ENCODE results near the gene SCAF4.

DNA sequence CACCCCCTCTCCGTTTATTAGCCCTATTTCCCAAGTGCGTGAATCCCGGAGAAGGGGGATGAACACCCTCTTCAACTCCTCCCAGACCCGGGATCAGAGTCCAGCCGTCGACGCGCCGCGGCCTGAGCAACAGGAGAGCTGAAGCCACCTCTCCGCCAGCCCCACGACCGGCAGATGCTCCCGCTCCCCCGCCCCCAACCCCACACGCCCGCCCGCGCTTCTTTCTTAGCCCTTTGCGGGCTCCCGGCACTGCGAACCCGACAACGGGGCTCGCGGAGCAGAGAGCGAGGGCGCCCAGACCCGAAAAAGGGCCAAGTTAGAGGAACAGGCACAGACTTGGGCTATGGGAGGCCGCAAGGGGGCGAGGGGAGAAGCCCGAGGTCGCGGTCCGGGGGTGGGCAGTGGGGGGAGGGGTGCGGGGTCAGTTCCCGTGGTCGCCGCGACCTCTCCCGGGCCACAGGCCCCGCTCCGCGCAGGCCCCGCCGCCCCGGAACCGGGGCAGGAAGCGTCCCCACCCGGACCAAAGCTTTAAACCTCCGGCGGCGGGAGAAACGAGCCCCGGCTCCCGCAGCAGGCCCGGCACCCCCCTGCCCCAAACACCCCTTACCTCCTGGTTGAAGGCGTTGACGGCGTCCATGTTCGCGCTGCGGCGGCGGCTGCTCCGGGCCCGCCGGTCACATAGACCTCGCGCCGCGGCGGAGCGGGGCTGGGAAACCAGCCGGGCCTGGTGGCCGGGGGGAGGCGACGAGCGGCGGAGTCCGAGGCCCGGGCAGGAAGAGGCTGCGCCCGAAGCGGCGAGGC, 662 bp downstream of the SCAF4 start:
- TF ChIP-seq, protein P1, sequence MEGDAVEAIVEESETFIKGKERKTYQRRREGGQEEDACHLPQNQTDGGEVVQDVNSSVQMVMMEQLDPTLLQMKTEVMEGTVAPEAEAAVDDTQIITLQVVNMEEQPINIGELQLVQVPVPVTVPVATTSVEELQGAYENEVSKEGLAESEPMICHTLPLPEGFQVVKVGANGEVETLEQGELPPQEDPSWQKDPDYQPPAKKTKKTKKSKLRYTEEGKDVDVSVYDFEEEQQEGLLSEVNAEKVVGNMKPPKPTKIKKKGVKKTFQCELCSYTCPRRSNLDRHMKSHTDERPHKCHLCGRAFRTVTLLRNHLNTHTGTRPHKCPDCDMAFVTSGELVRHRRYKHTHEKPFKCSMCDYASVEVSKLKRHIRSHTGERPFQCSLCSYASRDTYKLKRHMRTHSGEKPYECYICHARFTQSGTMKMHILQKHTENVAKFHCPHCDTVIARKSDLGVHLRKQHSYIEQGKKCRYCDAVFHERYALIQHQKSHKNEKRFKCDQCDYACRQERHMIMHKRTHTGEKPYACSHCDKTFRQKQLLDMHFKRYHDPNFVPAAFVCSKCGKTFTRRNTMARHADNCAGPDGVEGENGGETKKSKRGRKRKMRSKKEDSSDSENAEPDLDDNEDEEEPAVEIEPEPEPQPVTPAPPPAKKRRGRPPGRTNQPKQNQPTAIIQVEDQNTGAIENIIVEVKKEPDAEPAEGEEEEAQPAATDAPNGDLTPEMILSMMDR (IDR thresholded peaks at IDR 0.05) = peak in 1 of 3 experiments; percentile 6
- TF ChIP-seq POLR2A (IDR thresholded peaks at IDR 0.05; ENCODE audit: low read depth) = no peak
- no peak for TF ChIP-seq EP300 (IDR thresholded peaks at IDR 0.05)
- TF ChIP-seq POLR2AphosphoS5 (IDR thresholded peaks at IDR 0.05) = no peak

Data from esophagus muscularis mucosa (tissue), 4 donors.